ENCODE measurements around the gene PRSS53.
"Not testable (repeated sequence)": the region's sequence is repeated elsewhere in the genome, so short reads cannot be mapped to it uniquely, and the experiment has no call there.

PRSS53 gene

GRCh38 chr16:31088459-31089183, at the start of gene PRSS53:
Gene PRSS53, minus strand, starts transcription at chr16:31088943. Its CDS starts 134 bp downstream, at chr16:31088809.
- no peak for DNase-seq

- not testable (repeated sequence) for DNase-seq
These were observed 48.2 kb upstream of the PRSS53 start for GRCh38 chr16:31136822-31137499.

- no peak for DNase-seq
These were observed 47.5 kb upstream of the PRSS53 start for GRCh38 chr16:31136287-31136662.

- no peak for DNase-seq
These were observed 47.0 kb upstream of the PRSS53 start, which contains the start of gene PRSS8 for GRCh38 chr16:31135535-31136286. Gene PRSS8, minus strand, starts transcription at chr16:31135727. Its CDS starts 229 bp downstream, at chr16:31135498.

GRCh38 chr16:31134625-31135534, 46.1 kb upstream of the PRSS53 start:
- DNase-seq = no peak

GRCh38 chr16:31134091-31134571, 45.4 kb upstream of the PRSS53 start:
- DNase-seq = no peak

GRCh38 chr16:31133046-31133501, 44.3 kb upstream of the PRSS53 start:
- DNase-seq = no peak

- no peak for DNase-seq
These were observed 43.7 kb upstream of the PRSS53 start for GRCh38 chr16:31132303-31132979.

GRCh38 chr16:31131841-31132271, 43.1 kb upstream of the PRSS53 start:
- no peak for DNase-seq

GRCh38 chr16:31131416-31131815, 42.7 kb upstream of the PRSS53 start:
- no peak for DNase-seq

GRCh38 chr16:31130899-31131298, 42.2 kb upstream of the PRSS53 start:
- no peak for DNase-seq

GRCh38 chr16:31130336-31130891, 41.7 kb upstream of the PRSS53 start:
- DNase-seq = no peak

- no peak for DNase-seq
These were observed 41.0 kb upstream of the PRSS53 start for GRCh38 chr16:31129568-31130335.

GRCh38 chr16:31128711-31129567, 40.2 kb upstream of the PRSS53 start:
- DNase-seq = no peak

GRCh38 chr16:31127182-31127581, 38.4 kb upstream of the PRSS53 start:
- DNase-seq = no peak

- DNase-seq = no peak
These were observed 37.1 kb upstream of the PRSS53 start for GRCh38 chr16:31125844-31126243.

GRCh38 chr16:31120129-31120528, 31.4 kb upstream of the PRSS53 start:
- no peak for DNase-seq

GRCh38 chr16:31118223-31119155, 29.7 kb upstream of the PRSS53 start:
- DNase-seq = no peak

Data from NCI-H526 treated with DMSO at 0.1 percent for 48 hours (cell line).